K562 (cell line): ENCODE measurements around the gene SH3BGRL2. TPM values are rescaled to one million over a fixed set of nuclear protein-coding genes. Genes with fewer than 3 reads are reported as not detected.

Experiments
- ATAC-seq: fragments of 200-7000 bp; cut with Tn5 transposase; 3 replicates; pipeline ENCODE4 v1.9.1; 2020; ENCODE audit warnings: moderate library complexity
- BruUV-seq: library from RNA; stranded (reverse); fragments of 400-500 nt; replicated peaks from 2 replicates; lab custom pipeline; 2021; lab: Mats Ljungman, UMichigan
- CTCF ChIA-PET: fragments of 300-600 bp; formaldehyde crosslinking; extraction: SDS; loops from one replicate; lab custom pipeline; 2021; ENCODE audit warnings: low intra/inter-chr PET ratio; lab: Yijun Ruan, JAX
- POLR2A ChIA-PET: fragments of 300-600, 350-650 bp; sonication (Branson Sonifier 250); formaldehyde crosslinking; extraction: SDS; loops from one replicate; lab custom pipeline; 2021; ENCODE audit warnings: antibody characterized with exemption, inconsistent platforms; lab: Yijun Ruan, JAX
- DNase-seq, 4 experiments: peaks; one replicate each; pipeline versions ENCODE4 v3.0.0 to v3.0.0-alpha.2; 2011 to 2018; ENCODE audit warnings: low spot score in 3 of 4, mixed read lengths in 3 of 4; ENCODE audit errors: extremely low read depth in 1 of 4
- FAIRE-seq: peaks from 2 replicates; lab custom pipeline; 2011; peaks lifted over from hg19 to GRCh38; lab: Jason Lieb, UNC
- H2AFZ ChIP-seq: 2 replicates; pipeline ENCODE4 v1.6.0; 2011; ENCODE audit warnings: low read depth, low read length, control low read depth, inconsistent platforms
- H3K27ac ChIP-seq: fragments of 200-600 bp; 3 replicates; pipeline ENCODE4 v1.8.0; 2011; ENCODE audit warnings: low read depth, mild to moderate bottlenecking, control low read depth, inconsistent platforms, low read length, moderate library complexity, mixed read lengths; ENCODE audit errors: extremely low read depth
- H3K27me3 ChIP-seq, 2 experiments: fragments of 300-600 bp in 1 of 2; 2 replicates in 1 of 2; 3 replicates in 1 of 2; pipeline versions ENCODE4 v1.6.0 to v1.8.0; 2011; ENCODE audit warnings: inconsistent platforms in 2 of 2, low read length in 2 of 2, mild to moderate bottlenecking in 1 of 2, mixed read lengths in 1 of 2, moderate library complexity in 1 of 2; ENCODE audit not compliant: control insufficient read depth in 2 of 2, insufficient read depth in 2 of 2
- H3K36me3 ChIP-seq: fragments of 300-600 bp; 3 replicates; pipeline ENCODE4 v1.8.0; 2011; ENCODE audit warnings: mild to moderate bottlenecking, low read length, inconsistent platforms; ENCODE audit not compliant: control insufficient read depth, insufficient read depth
- H3K4me1 ChIP-seq, 2 experiments: fragments of 200-600 bp in 1 of 2; replicated peaks in 1 of 2; 2 replicates in 1 of 2; 3 replicates in 1 of 2; pipeline versions ENCODE4 v1.5.1 to v1.8.0; 2011; ENCODE audit warnings: inconsistent platforms in 2 of 2, low read length in 2 of 2, mild to moderate bottlenecking in 1 of 2, mixed read lengths in 1 of 2, moderate library complexity in 1 of 2; ENCODE audit not compliant: control insufficient read depth in 2 of 2, insufficient read depth in 2 of 2
- H3K4me2 ChIP-seq: 2 replicates; pipeline ENCODE4 v1.6.1; 2011; ENCODE audit warnings: low read length, control low read depth, inconsistent platforms, mixed read lengths; ENCODE audit not compliant: insufficient read depth
- H3K4me3 ChIP-seq: fragments of 200-600 bp; sonication (generic), shearing (Covaris generic); 2 replicates; pipeline ENCODE4 v1.5.1; 2016; ENCODE audit warnings: control low read depth, inconsistent platforms
- H3K79me2 ChIP-seq: fragments of 200-600 bp; 3 replicates; pipeline ENCODE4 v1.8.0; 2011; ENCODE audit warnings: low read length, inconsistent platforms; ENCODE audit not compliant: control insufficient read depth, insufficient read depth
- H3K9ac ChIP-seq, 2 experiments: 2 replicates each; pipeline versions ENCODE4 v1.6.0 to v1.6.1; 2011; ENCODE audit warnings: low read depth in 2 of 2, low read length in 2 of 2, control low read depth in 1 of 2, inconsistent platforms in 1 of 2, mild to moderate bottlenecking in 1 of 2, mixed read lengths in 1 of 2; ENCODE audit not compliant: insufficient read depth in 1 of 2
- H3K9me1 ChIP-seq: one replicate; pipeline ENCODE4 v1.6.0; 2011; ENCODE audit warnings: inconsistent platforms, mild to moderate bottlenecking, low read length, moderate library complexity; ENCODE audit not compliant: control insufficient read depth, insufficient read depth
- H3K9me3 ChIP-seq: replicated peaks from 2 replicates; pipeline ENCODE4 v1.5.1; 2011; ENCODE audit warnings: low read depth, low read length, inconsistent platforms; ENCODE audit not compliant: control insufficient read depth, insufficient read depth
- H4K20me1 ChIP-seq: replicated peaks from 2 replicates; pipeline ENCODE4 v1.6.1; 2011; ENCODE audit warnings: low read length, inconsistent platforms, mixed read lengths; ENCODE audit not compliant: control insufficient read depth, insufficient read depth
- FOXA3 ChIP-seq, 2 experiments: fragments of 450-650 bp in 1 of 2; sonication (generic) in 1 of 2; formaldehyde crosslinking; IDR thresholded peaks in 1 of 2; conservative IDR thresholded peaks in 1 of 2; 2 replicates each; pipeline versions ENCODE4 v1.4.0 to v1.8.0; 2020 to 2022; ENCODE audit warnings: mild to moderate bottlenecking in 2 of 2, missing genetic modification reagents in 1 of 2
- HDAC1 ChIP-seq, 2 experiments: fragments of 450-650 bp; IDR thresholded peaks; 2 replicates each; pipeline ENCODE4 v1.6.1; 2016 to 2017; ENCODE audit warnings: inconsistent platforms in 1 of 2, mild to moderate bottlenecking in 1 of 2, moderate library complexity in 1 of 2
- KDM1A ChIP-seq, 2 experiments: fragments of 450-650 bp; IDR thresholded peaks; 2 replicates each; pipeline ENCODE4 v1.6.1; 2016; ENCODE audit warnings: mild to moderate bottlenecking in 2 of 2
- KLF16 ChIP-seq: IDR thresholded peaks from 2 replicates; pipeline ENCODE4 v1.6.1; 2016; ENCODE audit warnings: antibody characterized with exemption
- MEIS2 ChIP-seq: fragments of 450-650 bp; IDR thresholded peaks from 2 replicates; pipeline ENCODE4 v1.6.1; 2014; ENCODE audit warnings: mild to moderate bottlenecking; ENCODE audit not compliant: partially characterized antibody
- NCOR1 ChIP-seq: fragments of 450-650 bp; IDR thresholded peaks from 2 replicates; pipeline ENCODE4 v1.6.1; 2016; ENCODE audit warnings: mild to moderate bottlenecking, moderate library complexity
- PHTF2 ChIP-seq: fragments of 250-450 bp; sonication (Bioruptor Pico); IDR thresholded peaks from 2 replicates; pipeline ENCODE4 v1.5.0; 2021; ENCODE audit warnings: mild to moderate bottlenecking
- PKNOX1 ChIP-seq: fragments of 450-650 bp; IDR thresholded peaks from 2 replicates; pipeline ENCODE4 v1.6.1; 2016
- POLR2G ChIP-seq: fragments of 200-400 bp; formaldehyde crosslinking; IDR thresholded peaks from 2 replicates; pipeline ENCODE4 v1.6.1; 2017; ENCODE audit warnings: low read depth, mild to moderate bottlenecking, antibody characterized with exemption, low read length, moderate library complexity
- PRDM10 ChIP-seq: fragments of 450-650 bp; IDR thresholded peaks from 2 replicates; pipeline ENCODE4 v1.6.1; 2018; ENCODE audit not compliant: partially characterized antibody
- RCOR1 ChIP-seq, 2 experiments: IDR thresholded peaks; 2 replicates each; pipeline ENCODE4 v1.6.1; 2012; ENCODE audit warnings: low read depth in 2 of 2, low read length in 2 of 2, borderline replicate concordance in 1 of 2, improper control_type of control experiment in 1 of 2
- SMARCE1 ChIP-seq: fragments of 450-650 bp; IDR thresholded peaks from 2 replicates; pipeline ENCODE4 v1.7.1; 2016; ENCODE audit warnings: mild to moderate bottlenecking
- TAF1 ChIP-seq: IDR thresholded peaks from 2 replicates; pipeline ENCODE4 v1.6.1; 2011; ENCODE audit warnings: mild to moderate bottlenecking, low read length, moderate library complexity; ENCODE audit not compliant: insufficient read depth, control insufficient read depth, severe bottlenecking; ENCODE audit errors: extremely low read depth
- ZNF175 ChIP-seq: fragments of 200-800 bp; sonication (Bioruptor generic); IDR thresholded peaks from 2 replicates; pipeline ENCODE4 v1.6.1; 2016; ENCODE audit warnings: low read depth, mild to moderate bottlenecking, missing genetic modification characterization, missing compliant biosample characterization
- WGBS: fragments of 100-300 bp; shearing (Covaris generic); methylation state at CpG from one replicate; pipeline ENCODE4 v1.1.6; 2016; ENCODE audit warnings: low coverage, mixed read lengths; ENCODE audit not compliant: insufficient coverage; ENCODE audit errors: missing lambda C conversion rate; 5-methylcytosine and 5-hydroxymethylcytosine counted together
- in situ Hi-C: fragments of 300-500 bp; cut with MboI; formaldehyde crosslinking; loops from 4 replicates; pipeline ENCODE4 v1.15.0; 2018; ENCODE audit warnings: inconsistent platforms, mixed read lengths
- intact Hi-C: fragments of 100-400 bp; cut with micrococcal nuclease; formaldehyde crosslinking; loops from 2 replicates; pipeline ENCODE4 v1.14.2; 2022
- polyA plus RNA-seq, 8 experiments: library from polyadenylated mRNA; depleted of rRNA in 4 of 8; stranded (reverse) in 5 of 8; unstranded in 3 of 8; fragments of >200 nt; fragmentation: Nextera tagmentation in 2 of 8; fragmentation: Illumina TruSeq in 1 of 8; extraction: Ambion mirVana in 2 of 8; extraction: Trizol in 1 of 8; gene quantifications; 2 replicates each; pipeline versions ENCODE4 v1.2.1 to v1.2.3, GENCODE V29; 2011 to 2014; ENCODE audit warnings: inconsistent platforms in 1 of 8, missing spikeins in 1 of 8
- total RNA-seq, 7 experiments: library from RNA; depleted of rRNA in 6 of 7; stranded (reverse); fragments of >200 nt in 6 of 7; fragmentation: Illumina TruSeq in 2 of 7; extraction: Trizol in 2 of 7; gene quantifications; 2 replicates each; pipeline versions ENCODE4 v1.2.1 to v1.2.3, GENCODE V29; 2011 to 2021; ENCODE audit warnings: low replicate concordance in 1 of 7
- TF ChIP-seq, protein P1 (sequence below): fragments of 450-650 bp; formaldehyde crosslinking; IDR thresholded peaks from 2 replicates; pipeline ENCODE4 v1.4.0; 2022; ENCODE audit warnings: mild to moderate bottlenecking, moderate library complexity

SH3BGRL2 gene
- total and polyA plus RNA-seq, 9 of the 15 experiments (the other 6 are each of a cell fraction or from before 2014, with no cell fraction given), result 4.4 to 12.1 (median 7.3) TPM

DNA sequence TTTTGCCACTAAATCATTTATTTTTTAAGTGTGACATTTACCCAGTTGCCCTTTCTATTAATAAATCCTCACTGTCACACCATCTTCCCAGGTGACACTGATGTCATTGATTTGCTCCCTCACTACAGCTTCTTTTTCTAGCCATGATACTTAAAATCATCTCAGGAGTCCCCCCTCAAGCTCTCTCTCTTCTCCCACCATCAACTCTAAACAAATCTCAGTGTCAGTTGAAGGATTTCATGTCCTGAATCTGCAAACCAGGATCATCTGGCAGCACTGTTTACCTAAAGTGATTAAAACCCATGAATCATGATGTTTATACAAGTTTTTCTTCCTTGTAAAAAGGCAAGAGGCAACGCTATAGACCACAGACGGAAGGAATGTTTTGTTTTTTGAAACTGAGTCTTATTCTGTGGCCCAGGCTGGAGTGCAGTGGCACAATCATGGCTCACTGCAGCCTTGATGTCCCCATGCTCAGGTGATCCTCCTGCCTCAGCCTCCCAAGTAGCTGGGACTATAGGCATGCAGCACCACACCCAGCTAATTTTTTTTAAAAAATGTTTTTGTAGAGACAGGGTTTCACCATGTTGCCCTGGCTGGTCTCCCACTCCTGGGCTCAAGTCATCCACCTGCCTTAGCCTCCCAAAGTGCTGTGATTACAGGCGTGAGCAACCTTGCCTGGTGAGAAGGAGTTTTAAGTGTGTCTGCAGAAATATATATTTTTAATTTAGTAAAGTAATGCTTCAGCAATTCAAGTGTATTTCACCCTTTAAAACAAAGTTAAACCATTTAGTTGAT, 30.1 kb upstream of the SH3BGRL2 start:
- Histone ChIP-seq H3K27me3 (no peaks in the 10 kb centered on the region), H3K9me1 (no peaks in the 10 kb centered on the region), H3K9me3 (no peaks in the 10 kb centered on the region), H4K20me1 (no peaks in the 10 kb centered on the region), H3K79me2 (no peaks in the 10 kb centered on the region), H3K4me2 (no peak overlapping the region), H3K4me1 (peaks cover 5 to 40% of the 10 kb centered on the region in 2 experiments), H3K9ac (no peak overlapping the region), H3K27ac (no peak overlapping the region), H3K36me3 (no peaks in the 10 kb centered on the region), H2AFZ (no peak overlapping the region), H3K4me3 (no peak overlapping the region)
- no TSS peak for BruUV-seq
- no peak for TF ChIP-seq ZNF175 (CRISPR knock-in tag)
- no peak for TF ChIP-seq POLR2G
- TF ChIP-seq PHTF2 (CRISPR knock-in tag), result no peak
- 0 out of 2 replicates have a peak, but pooled peaks have one; percentile 5 for TF ChIP-seq PKNOX1
- TF ChIP-seq SMARCE1, result no peak
- TF ChIP-seq, protein P1, sequence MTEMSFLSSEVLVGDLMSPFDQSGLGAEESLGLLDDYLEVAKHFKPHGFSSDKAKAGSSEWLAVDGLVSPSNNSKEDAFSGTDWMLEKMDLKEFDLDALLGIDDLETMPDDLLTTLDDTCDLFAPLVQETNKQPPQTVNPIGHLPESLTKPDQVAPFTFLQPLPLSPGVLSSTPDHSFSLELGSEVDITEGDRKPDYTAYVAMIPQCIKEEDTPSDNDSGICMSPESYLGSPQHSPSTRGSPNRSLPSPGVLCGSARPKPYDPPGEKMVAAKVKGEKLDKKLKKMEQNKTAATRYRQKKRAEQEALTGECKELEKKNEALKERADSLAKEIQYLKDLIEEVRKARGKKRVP (CRISPR knock-in tag), result no peak
- TF ChIP-seq KLF16, result no peak
- peak; percentile 84 to 88 for TF ChIP-seq KDM1A (IDR thresholded peaks at IDR 0.05)
- peak in 1 of 2 experiments; percentile 53; a peak in 2 of 4 replicates for TF ChIP-seq RCOR1 (IDR thresholded peaks at IDR 0.05; ENCODE audit: borderline replicate concordance in 1 of 2, low read depth in 2 of 2, low read length in 2 of 2)
- 0 out of 4 replicates have a peak, but pooled peaks of 1 of the 2 experiments have one; percentile 23 for TF ChIP-seq FOXA3 (CRISPR knock-in tag; conservative IDR thresholded peaks at IDR 0.05 in 1 of 2, IDR thresholded peaks at IDR 0.05 in 1 of 2)
- TF ChIP-seq MEIS2, result peak; percentile 33
- TF ChIP-seq HDAC1 (IDR thresholded peaks at IDR 0.05), result peak in 1 of 2 experiments; percentile 51; a peak in 1 of 4 replicates
- TF ChIP-seq TAF1, result no peak
- no peak for TF ChIP-seq NCOR1
- no peak for TF ChIP-seq PRDM10
- ChIA-PET POLR2A (interaction anchor here (0.7 to 3.3 kb wide), 5 partner anchors 9 to 521 kb away, joined by 3 to 13 read pairs (median 4); partner anchors contain the start of genes LCA5 and SH3BGRL2), CTCF (no interaction called here)
- in situ Hi-C loops, result no loop called here
- intact Hi-C loops, result loop anchor here (5.0 kb wide), 1 partner anchor 64 kb away; the partner anchor contains the start of gene LCA5
- no peak for ATAC-seq
- no peak for DNase-seq
- FAIRE-seq, result peak; percentile 46
- 52% methylated on average over 3 of the region's 3 CpGs for WGBS
